Calu3 (cell line): ENCODE data around the gene ARFIP1. TPM values are rescaled to one million over a fixed set of nuclear protein-coding genes. Genes with fewer than 3 reads are reported as not detected.

ENCODE experiments used
- BruUV-seq: library from RNA; stranded (reverse); fragments of 400-500 nt; replicated peaks from 2 replicates; lab custom pipeline; 2021; lab: Mats Ljungman, UMichigan
- CTCF ChIA-PET: fragments of 300-600 bp; sonication (Branson Sonifier 250); formaldehyde crosslinking; loops from one replicate; lab custom pipeline; 2022; ENCODE audit warnings: antibody characterized with exemption; lab: Charles Lee
- DNase-seq: peaks from one replicate; pipeline ENCODE4 v3.0.0; 2022
- H3K27ac Mint-ChIP-seq: one replicate; pipeline ENCODE4 v1.8.0; 2022; ENCODE audit warnings: mixed read lengths; ENCODE audit not compliant: unreplicated experiment
- H3K27me3 Mint-ChIP-seq: one replicate; pipeline ENCODE4 v1.8.0; 2022; ENCODE audit warnings: mixed read lengths; ENCODE audit not compliant: unreplicated experiment
- H3K36me3 Mint-ChIP-seq: one replicate; pipeline ENCODE4 v1.8.0; 2022; ENCODE audit warnings: mild to moderate bottlenecking, moderate library complexity, mixed read lengths; ENCODE audit not compliant: insufficient read depth, unreplicated experiment
- H3K4me1 Mint-ChIP-seq: one replicate; pipeline ENCODE4 v1.8.0; 2022; ENCODE audit warnings: mild to moderate bottlenecking, low read depth, mixed read lengths; ENCODE audit not compliant: unreplicated experiment
- H3K4me3 Mint-ChIP-seq: one replicate; pipeline ENCODE4 v1.8.0; 2022; ENCODE audit warnings: mild to moderate bottlenecking, low read depth, moderate library complexity, mixed read lengths; ENCODE audit not compliant: unreplicated experiment
- H3K9me3 Mint-ChIP-seq: one replicate; pipeline ENCODE4 v1.8.0; 2022; ENCODE audit warnings: low read depth, mixed read lengths; ENCODE audit not compliant: unreplicated experiment
- CTCF ChIP-seq: fragments of 200-600 bp; IDR thresholded peaks from one replicate; pipeline ENCODE4 v1.8.0; 2022; ENCODE audit warnings: antibody characterized with exemption; ENCODE audit not compliant: unreplicated experiment
- intact Hi-C: fragments of 100-400 bp; cut with micrococcal nuclease; formaldehyde crosslinking; loops from one replicate; pipeline ENCODE4 v1.10.0; 2022; ENCODE audit not compliant: unreplicated experiment
- total RNA-seq: library from RNA; stranded (reverse); gene quantifications from 2 replicates; pipeline ENCODE4 v1.2.3, GENCODE V29; 2022

ARFIP1 gene
- total RNA-seq, 1 experiment from 2014 or later, result 35.5 TPM

- Mint-ChIP-seq H3K4me3 (no peak overlapping the region), H3K9me3 (no peaks in the 10 kb centered on the region), H3K27me3 (no peaks in the 10 kb centered on the region), H3K27ac (no peak overlapping the region), H3K4me1 (peaks cover 4% of the 10 kb centered on the region), H3K36me3 (peaks cover 4% of the 10 kb centered on the region)
- TF ChIP-seq CTCF, result no peak
- intact Hi-C loops, result no loop called here
- CTCF ChIA-PET, result no interaction called here
- DNase-seq, result no peak
- no TSS peak for BruUV-seq
Measured at GRCh38 chr4:152901205-152901604, 121.5 kb downstream of the ARFIP1 start.

- no peaks in the 10 kb centered on the region for H3K9me3 Mint-ChIP-seq
- peaks cover 11% of the 10 kb centered on the region for H3K4me1 Mint-ChIP-seq
- H3K4me3 Mint-ChIP-seq, result no peak overlapping the region
- DNase-seq, result no peak
- no peak for TF ChIP-seq CTCF
- CTCF ChIA-PET, result no interaction called here
- H3K36me3 Mint-ChIP-seq, result peaks cover 4% of the 10 kb centered on the region
- no TSS peak for BruUV-seq
- H3K27me3 Mint-ChIP-seq, result no peaks in the 10 kb centered on the region
- H3K27ac Mint-ChIP-seq, result no peak overlapping the region
- intact Hi-C loops, result no loop called here
Measured at GRCh38 chr4:152903658-152904057, 123.9 kb downstream of the ARFIP1 start.

GRCh38 chr4:152909901-152910300, 130.1 kb downstream of the ARFIP1 start:
- TF ChIP-seq CTCF, result no peak
- Mint-ChIP-seq H3K9me3 (no peaks in the 10 kb centered on the region), H3K27me3 (no peaks in the 10 kb centered on the region), H3K4me3 (no peak overlapping the region), H3K4me1 (peaks cover 11% of the 10 kb centered on the region), H3K36me3 (no peaks in the 10 kb centered on the region), H3K27ac (no peak overlapping the region)
- BruUV-seq, result no TSS peak
- CTCF ChIA-PET, result no interaction called here
- intact Hi-C loops, result loop anchor here (10.0 kb wide), 1 partner anchor 1435 kb away; no protein-coding TSS in a partner anchor
- DNase-seq, result no peak

- H3K36me3 Mint-ChIP-seq, result no peaks in the 10 kb centered on the region
- H3K27me3 Mint-ChIP-seq, result no peaks in the 10 kb centered on the region
- H3K9me3 Mint-ChIP-seq, result no peaks in the 10 kb centered on the region
- CTCF ChIA-PET, result no interaction called here
- peaks cover 11% of the 10 kb centered on the region for H3K4me1 Mint-ChIP-seq
- H3K27ac Mint-ChIP-seq, result no peak overlapping the region
- DNase-seq, result no peak
- intact Hi-C loops, result loop anchor here (10.0 kb wide), 1 partner anchor 1436 kb away; no protein-coding TSS in a partner anchor
- TF ChIP-seq CTCF, result no peak
- no peak overlapping the region for H3K4me3 Mint-ChIP-seq
- BruUV-seq, result no TSS peak
Measured at GRCh38 chr4:152910521-152910920, 130.8 kb downstream of the ARFIP1 start.
